Posterior cingulate gyrus (tissue), 11 donors: ENCODE data around the gene HEYL.
"Not testable (repeated sequence)": the region's sequence is repeated elsewhere in the genome, so short reads cannot be mapped to it uniquely, and the experiment has no call there.

Experiments used
- DNase-seq, 10 donors: peaks; one replicate each; pipeline versions ENCODE4 v3.0.0 to v3.0.0-alpha.2; 2020 to 2021; ENCODE audit warnings: mixed read lengths in 3 of 10
- intact Hi-C: fragments of 100-400 bp; cut with DNase I; formaldehyde crosslinking; loops from one replicate; pipeline ENCODE4 v1.15.1; 2023

The HEYL gene

DNA sequence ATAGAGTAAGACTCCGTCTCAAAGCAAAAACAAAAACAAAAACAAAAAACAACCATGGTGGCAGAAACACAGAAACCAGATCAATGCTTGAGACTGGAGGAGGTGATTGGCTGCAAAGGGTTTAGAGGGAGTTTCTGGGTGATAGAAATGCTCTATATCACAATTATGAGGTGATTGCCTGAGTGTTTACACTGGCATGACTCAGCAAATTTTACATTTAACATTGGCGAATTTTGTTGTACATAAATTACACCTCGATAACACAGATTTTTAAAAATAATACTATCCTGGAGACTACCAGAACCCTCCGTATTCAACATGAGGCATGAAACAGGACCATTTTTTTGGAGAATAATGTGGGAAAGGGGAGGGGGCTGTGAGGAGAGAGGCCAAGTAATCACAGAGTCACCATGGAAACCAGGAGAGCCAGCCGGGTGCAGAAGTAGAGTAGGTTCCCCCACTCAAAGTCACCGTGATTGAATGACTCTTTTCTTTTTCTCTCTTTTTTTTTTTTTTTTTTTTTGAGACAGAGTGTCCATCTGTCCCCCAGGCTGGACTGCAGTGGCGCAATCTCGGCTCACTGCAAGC lies 24.3 kb downstream of the HEYL start:
- DNase-seq = no peak
- intact Hi-C loops = no loop called here

- intact Hi-C loops = no loop called here
- no peak for DNase-seq
Observed at GRCh38 chr1:39614488-39614887, 25.0 kb downstream of the HEYL start.

GRCh38 chr1:39613250-39613649 lies 26.2 kb downstream of the HEYL start:
- intact Hi-C loops = no loop called here
- no peak for DNase-seq

- peak in 4 of 10 donors; percentile 21 to 83 (median 40) for DNase-seq
- intact Hi-C loops = no loop called here
Observed at GRCh38 chr1:39609618-39610331, 29.7 kb downstream of the HEYL start.

- DNase-seq = peak in 1 of 10 donors; percentile 24
- intact Hi-C loops = no loop called here
Observed at GRCh38 chr1:39608921-39609320, 30.5 kb downstream of the HEYL start.

- DNase-seq = peak in 2 of 10 donors; percentile 27
- intact Hi-C loops = not testable (repeated sequence)
Observed at GRCh38 chr1:39603677-39604076, 35.8 kb downstream of the HEYL start.

DNA sequence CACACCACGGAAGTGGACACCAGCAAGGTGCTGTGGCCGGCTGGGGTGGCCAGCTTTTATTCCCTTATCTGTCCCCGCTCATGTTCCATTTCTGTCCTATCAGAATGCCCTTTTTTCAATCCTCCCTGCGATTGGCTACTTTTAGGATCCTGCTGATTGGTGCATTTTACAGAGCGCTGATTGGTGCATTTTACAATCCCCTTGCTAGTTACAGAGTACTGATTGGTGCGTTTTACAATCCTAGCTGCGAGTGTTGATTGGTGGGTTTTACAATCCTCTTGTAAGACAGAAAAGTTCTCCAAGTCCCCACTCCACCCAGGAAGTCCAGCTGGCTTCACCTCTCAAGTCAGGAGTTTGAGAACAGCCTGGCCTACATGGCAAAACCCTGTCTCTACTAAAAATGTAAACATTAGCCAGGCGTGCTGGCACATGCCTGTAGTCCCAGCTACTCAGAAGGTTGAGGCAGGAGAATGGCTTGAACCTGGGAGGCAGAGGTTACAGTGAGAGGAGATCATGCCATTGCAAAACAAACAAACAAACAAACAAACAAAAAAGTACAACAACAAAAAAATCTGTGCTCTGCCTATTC lies 37.7 kb downstream of the HEYL start:
- DNase-seq, intact Hi-C loops: not testable (repeated sequence)

GRCh38 chr1:39596163-39596562 lies 43.3 kb downstream of the HEYL start:
- DNase-seq = peak in 1 of 10 donors; percentile 51
- intact Hi-C loops = no loop called here

DNA sequence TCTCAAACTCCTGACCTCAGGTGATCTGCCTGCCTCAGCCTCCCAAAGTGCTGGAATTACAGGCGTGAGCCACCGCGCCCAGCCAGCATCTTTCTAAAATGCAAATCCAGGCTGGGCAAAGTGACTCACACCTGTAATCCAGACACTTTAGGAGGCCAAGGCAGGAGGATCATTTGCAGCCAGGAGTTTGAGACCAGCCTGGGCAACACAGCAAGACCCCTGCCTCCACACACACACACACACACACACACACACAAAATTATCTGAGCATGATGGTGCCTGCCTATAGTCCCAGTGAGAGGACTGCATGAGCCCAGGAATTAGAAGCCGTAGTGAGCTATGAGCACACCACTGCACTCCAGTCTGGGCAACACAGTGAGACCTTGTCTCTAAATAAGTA lies 46.1 kb downstream of the HEYL start:
- intact Hi-C loops = no loop called here
- DNase-seq = peak in 1 of 10 donors; percentile 66

- peak in 2 of 10 donors; percentile 24 to 33 for DNase-seq
- intact Hi-C loops = no loop called here
Observed at GRCh38 chr1:39592069-39592468, 47.4 kb downstream of the HEYL start.

GRCh38 chr1:39590546-39590945 lies 48.9 kb downstream of the HEYL start:
- no peak for DNase-seq
- intact Hi-C loops = no loop called here

- intact Hi-C loops = no loop called here
- no peak for DNase-seq
Observed at GRCh38 chr1:39585933-39586332, 53.5 kb downstream of the HEYL start.

- peak in 4 of 10 donors; percentile 10 to 86 (median 56) for DNase-seq
- intact Hi-C loops = loop anchor here (2.0 kb wide), 1 partner anchor 35 kb away; no protein-coding TSS in a partner anchor
Observed at GRCh38 chr1:39576016-39576657, 63.3 kb downstream of the HEYL start.

GRCh38 chr1:39575191-39576015 lies 64.0 kb downstream of the HEYL start:
- intact Hi-C loops = loop anchor here (2.0 kb wide), 1 partner anchor 35 kb away; no protein-coding TSS in a partner anchor
- DNase-seq = peak in 8 of 10 donors; percentile 24 to 92 (median 49)

GRCh38 chr1:39574646-39575045 lies 64.8 kb downstream of the HEYL start:
- intact Hi-C loops = no loop called here
- peak in 1 of 10 donors; percentile 54 for DNase-seq
